HCT116 (cell line): ENCODE measurements around the gene CXCR6. TPM values are rescaled to one million over a fixed set of nuclear protein-coding genes. Genes with fewer than 3 reads are reported as not detected.

ENCODE experiments used
- ATAC-seq: fragments of 200-7000 bp; cut with Tn5 transposase; 2 replicates; pipeline ENCODE4 v1.9.1; 2020; ENCODE audit warnings: mild to moderate bottlenecking, moderate library complexity
- BruUV-seq: library from RNA; stranded (reverse); fragments of 400-500 nt; replicated peaks from 2 replicates; lab custom pipeline; 2021; lab: Mats Ljungman, UMichigan
- CTCF ChIA-PET: fragments of 300-600 bp; sonication (Branson Sonifier 250); formaldehyde crosslinking; loops from one replicate; lab custom pipeline; 2021; ENCODE audit warnings: antibody characterized with exemption; lab: Charles Lee
- POLR2A ChIA-PET: fragments of 300-600, 350-600 bp; sonication (Branson Sonifier 250); formaldehyde crosslinking; loops from one replicate; lab custom pipeline; 2021; ENCODE audit warnings: antibody characterized with exemption; lab: Charles Lee
- RAD21 ChIA-PET, 2 experiments: fragments of 300-600 bp; sonication (Branson Sonifier 250); formaldehyde crosslinking; loops; one replicate each; lab custom pipeline; 2023; ENCODE audit warnings: low total read pairs in 2 of 2; ENCODE audit not compliant: uncharacterized antibody in 2 of 2, unreplicated experiment in 2 of 2, low non-redundant PET in 1 of 2; lab: Charles Lee
- DNase-seq: peaks from one replicate; pipeline ENCODE4 v3.0.0-alpha.2; 2010; ENCODE audit warnings: low read depth, low spot score
- H2AFZ ChIP-seq: fragments of 200-600 bp; shearing (Covaris generic), sonication (generic); 2 replicates; pipeline ENCODE4 v1.6.1; 2017; ENCODE audit warnings: low read depth, mixed run types, mixed read lengths, antibody characterized with exemption, low read length; ENCODE audit not compliant: poor library complexity, severe bottlenecking
- H3K27ac ChIP-seq: 2 replicates; pipeline ENCODE4 v1.5.1; 2012; ENCODE audit warnings: low read depth, low read length
- H3K27me3 ChIP-seq: fragments of 200-600 bp; sonication (generic); 2 replicates; pipeline ENCODE4 v1.6.1; 2016; ENCODE audit warnings: mixed run types, low read length, mixed read lengths; ENCODE audit not compliant: insufficient read depth
- H3K36me3 ChIP-seq, 2 experiments: fragments of 200-500 bp in 1 of 2; fragments of 200-600 bp in 1 of 2; sonication (Bioruptor generic) in 1 of 2; sonication (generic) in 1 of 2; 2 replicates each; pipeline versions ENCODE4 v1.5.1 to v1.6.1; 2014 to 2016; ENCODE audit warnings: low read length in 2 of 2, inconsistent platforms in 1 of 2, mixed read lengths in 1 of 2, mixed run types in 1 of 2; ENCODE audit not compliant: insufficient read depth in 2 of 2, control insufficient read depth in 1 of 2
- H3K4me1 ChIP-seq, 2 experiments: fragments of 200-600 bp in 1 of 2; sonication (generic) in 1 of 2; 2 replicates each; pipeline versions ENCODE4 v1.5.1 to v1.6.1; 2012 to 2017; ENCODE audit warnings: low read length in 2 of 2, inconsistent platforms in 1 of 2, mild to moderate bottlenecking in 1 of 2, mixed read lengths in 1 of 2, mixed run types in 1 of 2, moderate library complexity in 1 of 2; ENCODE audit not compliant: insufficient read depth in 2 of 2, control insufficient read depth in 1 of 2
- H3K4me2 ChIP-seq: fragments of 200-600 bp; sonication (generic); 2 replicates; pipeline ENCODE4 v1.6.1; 2017; ENCODE audit warnings: mixed run types, low read length, mixed read lengths
- H3K4me3 ChIP-seq, 2 experiments: fragments of 200-600 bp in 1 of 2; sonication (generic) in 1 of 2; replicated peaks in 1 of 2; 2 replicates each; pipeline ENCODE4 v1.5.1; 2011 to 2016; ENCODE audit warnings: low read length in 2 of 2, control low read depth in 1 of 2, low read depth in 1 of 2, mild to moderate bottlenecking in 1 of 2, mixed read lengths in 1 of 2, mixed run types in 1 of 2
- H3K79me2 ChIP-seq: fragments of 200-600 bp; sonication (generic); 2 replicates; pipeline ENCODE4 v1.6.1; 2017; ENCODE audit warnings: mild to moderate bottlenecking, mixed run types, low read length, moderate library complexity, mixed read lengths; ENCODE audit not compliant: insufficient read depth
- H3K9ac ChIP-seq: fragments of 200-600 bp; sonication (generic); 2 replicates; pipeline ENCODE4 v1.6.1; 2016; ENCODE audit warnings: low read length, mixed read lengths
- H3K9me2 ChIP-seq: fragments of 200-600 bp; sonication (generic), shearing (Covaris generic); 2 replicates; pipeline ENCODE4 v1.6.1; 2017; ENCODE audit warnings: mixed run types, mild to moderate bottlenecking, moderate library complexity; ENCODE audit not compliant: insufficient read depth
- H3K9me3 ChIP-seq, 2 experiments: fragments of 200-500 bp in 1 of 2; fragments of 200-600 bp in 1 of 2; sonication (Bioruptor generic) in 1 of 2; sonication (generic) in 1 of 2; 2 replicates each; pipeline ENCODE4 v1.6.1; 2014 to 2017; ENCODE audit warnings: low read length in 2 of 2, mixed read lengths in 2 of 2, inconsistent platforms in 1 of 2, low read depth in 1 of 2, mild to moderate bottlenecking in 1 of 2, mixed run types in 1 of 2, moderate library complexity in 1 of 2; ENCODE audit not compliant: control insufficient read depth in 1 of 2, insufficient read depth in 1 of 2
- H4K20me1 ChIP-seq: fragments of 200-600 bp; sonication (generic), shearing (Covaris generic); 2 replicates; pipeline ENCODE4 v1.6.1; 2017; ENCODE audit warnings: mixed run types, mild to moderate bottlenecking, moderate library complexity; ENCODE audit not compliant: insufficient read depth
- ATF3 ChIP-seq: IDR thresholded peaks from 2 replicates; pipeline ENCODE4 v1.6.1; 2012
- CBX3 ChIP-seq: IDR thresholded peaks from 2 replicates; pipeline ENCODE4 v1.6.1; 2012; ENCODE audit warnings: low read depth
- CTCF ChIP-seq, 3 experiments: fragments of 200-600 bp in 1 of 3; sonication (generic) in 1 of 3; IDR thresholded peaks in 2 of 3; conservative IDR thresholded peaks in 1 of 3; 2 replicates each; pipeline ENCODE4 v1.5.1; 2012 to 2017; ENCODE audit warnings: low read depth in 2 of 3, low read length in 2 of 3, antibody characterized with exemption in 1 of 3, borderline replicate concordance in 1 of 3, control low read depth in 1 of 3, mild to moderate bottlenecking in 1 of 3, mixed read lengths in 1 of 3, mixed run types in 1 of 3, moderate library complexity in 1 of 3; ENCODE audit not compliant: insufficient read depth in 1 of 3
- EGR1 ChIP-seq: IDR thresholded peaks from 2 replicates; pipeline ENCODE4 v1.6.1; 2012; ENCODE audit warnings: low read depth
- ELF1 ChIP-seq: IDR thresholded peaks from 2 replicates; pipeline ENCODE4 v1.6.1; 2012; ENCODE audit warnings: low read depth, borderline replicate concordance
- EZH2phosphoT487 ChIP-seq: fragments of 200-600 bp; IDR thresholded peaks from 2 replicates; pipeline ENCODE4 v1.6.1; 2018; ENCODE audit warnings: antibody characterized with exemption, borderline replicate concordance
- FOSL1 ChIP-seq: IDR thresholded peaks from 2 replicates; pipeline ENCODE4 v1.6.1; 2012; ENCODE audit warnings: low read depth
- MAX ChIP-seq: IDR thresholded peaks from 2 replicates; pipeline ENCODE4 v1.6.1; 2012
- POLR2AphosphoS5 ChIP-seq: IDR thresholded peaks from 2 replicates; pipeline ENCODE4 v1.6.1; 2011; ENCODE audit warnings: mild to moderate bottlenecking, low read depth, low read length, moderate library complexity
- REST ChIP-seq: IDR thresholded peaks from 2 replicates; pipeline ENCODE4 v1.6.1; 2012; ENCODE audit warnings: low read depth
- SIN3A ChIP-seq: IDR thresholded peaks from 2 replicates; pipeline ENCODE4 v1.6.1; 2012; ENCODE audit warnings: low read depth
- YY1 ChIP-seq: IDR thresholded peaks from 2 replicates; pipeline ENCODE4 v1.6.1; 2011; ENCODE audit warnings: low read length, low read depth, moderate library complexity, mild to moderate bottlenecking; ENCODE audit not compliant: insufficient replicate concordance; ENCODE audit errors: extremely low read depth
- ZBTB33 ChIP-seq: IDR thresholded peaks from 2 replicates; pipeline ENCODE4 v1.6.1; 2011; ENCODE audit warnings: mild to moderate bottlenecking, low read length, moderate library complexity; ENCODE audit not compliant: insufficient replicate concordance; ENCODE audit errors: extremely low read depth
- ZFX ChIP-seq: fragments of 450-650 bp; IDR thresholded peaks from 2 replicates; pipeline ENCODE4 v1.6.1; 2017
- ZNF274 ChIP-seq: fragments of 200-500 bp; sonication (Bioruptor generic); IDR thresholded peaks from 2 replicates; pipeline ENCODE4 v1.6.1; 2014; ENCODE audit warnings: mild to moderate bottlenecking, low read depth, low read length, inconsistent platforms
- intact Hi-C: fragments of 100-400 bp; cut with micrococcal nuclease; formaldehyde crosslinking; loops from 2 replicates; pipeline ENCODE4 v1.10.0; 2022
- total RNA-seq: library from RNA; stranded (reverse); gene quantifications from one replicate; pipeline ENCODE4 v1.2.1, GENCODE V29; 2021; ENCODE audit not compliant: unreplicated experiment

The CXCR6 gene
- total RNA-seq, 1 experiment from 2014 or later: not detected

GRCh38 chr3:45947361-45947760 lies 4.1 kb downstream of the CXCR6 start:
- H2AFZ ChIP-seq: no peak overlapping the region
- H3K9me2 ChIP-seq: no peaks in the 10 kb centered on the region
- no peak overlapping the region for H3K27ac ChIP-seq
- H3K4me1 ChIP-seq: no peaks in the 10 kb centered on the region
- H3K79me2 ChIP-seq: no peaks in the 10 kb centered on the region
- BruUV-seq: no TSS peak
- H3K4me3 ChIP-seq: no peak overlapping the region
- H3K4me2 ChIP-seq: no peak overlapping the region
- ChIA-PET CTCF (no interaction called here), RAD21 (no interaction called here), POLR2A (no interaction called here)
- no peaks in the 10 kb centered on the region for H3K27me3 ChIP-seq
- no peak for DNase-seq
- H3K9me3 ChIP-seq: no peaks in the 10 kb centered on the region
- H3K36me3 ChIP-seq: peaks cover 6 to 33% of the 10 kb centered on the region in 2 experiments; a peak in 3 of 4 replicates
- no peak overlapping the region for H3K9ac ChIP-seq
- H4K20me1 ChIP-seq: no peaks in the 10 kb centered on the region
- no peak for TF ChIP-seq ATF3
- no peak for TF ChIP-seq ELF1
- TF ChIP-seq ZBTB33: no peak
- TF ChIP-seq FOSL1: no peak
- TF ChIP-seq EZH2phosphoT487: no peak
- no peak for TF ChIP-seq ZNF274
- no peak for TF ChIP-seq REST
- TF ChIP-seq EGR1: no peak
- TF ChIP-seq MAX: no peak
- TF ChIP-seq YY1: no peak
- TF ChIP-seq CTCF (IDR thresholded peaks at IDR 0.05 in 2 of 3, conservative IDR thresholded peaks at IDR 0.05 in 1 of 3; ENCODE audit: borderline replicate concordance in 1 of 3, insufficient read depth in 1 of 3, low read depth in 2 of 3, low read length in 2 of 3): no peak
- TF ChIP-seq SIN3A: no peak
- no peak for TF ChIP-seq ZFX
- no peak for TF ChIP-seq POLR2AphosphoS5
- TF ChIP-seq CBX3: no peak
- TF ChIP-seq, all 23 proteins: peak for 0
- intact Hi-C loops: no loop called here
- no peak for ATAC-seq
